GM12872 (cell line): ENCODE measurements around the gene TTC6.

Experiments used
- TF ChIP-seq, protein P1 (sequence below): IDR thresholded peaks from 3 replicates; pipeline ENCODE4 v1.5.1; 2011; ENCODE audit warnings: low read depth, mild to moderate bottlenecking, low read length, moderate library complexity; ENCODE audit not compliant: insufficient read depth

The TTC6 gene

GRCh38 chr14:37592482-37593408, 2.7 kb upstream of the TTC6 start:
- TF ChIP-seq, protein P1, sequence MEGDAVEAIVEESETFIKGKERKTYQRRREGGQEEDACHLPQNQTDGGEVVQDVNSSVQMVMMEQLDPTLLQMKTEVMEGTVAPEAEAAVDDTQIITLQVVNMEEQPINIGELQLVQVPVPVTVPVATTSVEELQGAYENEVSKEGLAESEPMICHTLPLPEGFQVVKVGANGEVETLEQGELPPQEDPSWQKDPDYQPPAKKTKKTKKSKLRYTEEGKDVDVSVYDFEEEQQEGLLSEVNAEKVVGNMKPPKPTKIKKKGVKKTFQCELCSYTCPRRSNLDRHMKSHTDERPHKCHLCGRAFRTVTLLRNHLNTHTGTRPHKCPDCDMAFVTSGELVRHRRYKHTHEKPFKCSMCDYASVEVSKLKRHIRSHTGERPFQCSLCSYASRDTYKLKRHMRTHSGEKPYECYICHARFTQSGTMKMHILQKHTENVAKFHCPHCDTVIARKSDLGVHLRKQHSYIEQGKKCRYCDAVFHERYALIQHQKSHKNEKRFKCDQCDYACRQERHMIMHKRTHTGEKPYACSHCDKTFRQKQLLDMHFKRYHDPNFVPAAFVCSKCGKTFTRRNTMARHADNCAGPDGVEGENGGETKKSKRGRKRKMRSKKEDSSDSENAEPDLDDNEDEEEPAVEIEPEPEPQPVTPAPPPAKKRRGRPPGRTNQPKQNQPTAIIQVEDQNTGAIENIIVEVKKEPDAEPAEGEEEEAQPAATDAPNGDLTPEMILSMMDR, result no peak

- TF ChIP-seq, protein P1, result no peak
Measured at GRCh38 chr14:37593511-37594237, 1.8 kb upstream of the TTC6 start.

- TF ChIP-seq, protein P1, result peak; percentile 49
Measured at GRCh38 chr14:37594238-37594970, 1.0 kb upstream of the TTC6 start.

GRCh38 chr14:37595809-37596621, 586 bp downstream of the TTC6 start:
- TF ChIP-seq, protein P1, result no peak

- TF ChIP-seq, protein P1, result no peak
Measured at GRCh38 chr14:37596790-37597472, 1.5 kb downstream of the TTC6 start.

DNA sequence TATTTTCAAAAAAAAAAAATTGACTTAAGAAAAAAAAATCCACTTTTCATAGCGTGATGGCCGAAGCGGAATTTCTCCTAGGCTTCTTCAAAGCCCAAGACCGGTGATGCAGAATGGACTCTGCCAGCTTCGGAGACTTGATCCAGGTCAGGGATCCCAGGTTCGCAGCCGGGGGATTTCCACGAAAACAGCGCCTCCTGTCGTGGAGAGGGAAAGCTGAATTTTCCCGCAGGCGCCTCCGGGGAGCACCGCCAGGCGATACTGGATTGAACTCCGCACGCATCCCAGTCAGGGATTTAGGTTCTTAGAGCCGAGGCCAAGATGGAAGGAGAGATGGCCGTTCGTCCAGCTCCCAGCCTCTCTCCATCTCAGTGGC, 2.1 kb downstream of the TTC6 start:
- TF ChIP-seq, protein P1, result no peak
